G401.6 (cell line): ENCODE measurements around the gene S1PR5.

Experiments used
- FAIRE-seq: peaks from 2 replicates; lab custom pipeline; 2012; peaks lifted over from hg19 to GRCh38; lab: Jason Lieb, UNC

S1PR5 gene

DNA sequence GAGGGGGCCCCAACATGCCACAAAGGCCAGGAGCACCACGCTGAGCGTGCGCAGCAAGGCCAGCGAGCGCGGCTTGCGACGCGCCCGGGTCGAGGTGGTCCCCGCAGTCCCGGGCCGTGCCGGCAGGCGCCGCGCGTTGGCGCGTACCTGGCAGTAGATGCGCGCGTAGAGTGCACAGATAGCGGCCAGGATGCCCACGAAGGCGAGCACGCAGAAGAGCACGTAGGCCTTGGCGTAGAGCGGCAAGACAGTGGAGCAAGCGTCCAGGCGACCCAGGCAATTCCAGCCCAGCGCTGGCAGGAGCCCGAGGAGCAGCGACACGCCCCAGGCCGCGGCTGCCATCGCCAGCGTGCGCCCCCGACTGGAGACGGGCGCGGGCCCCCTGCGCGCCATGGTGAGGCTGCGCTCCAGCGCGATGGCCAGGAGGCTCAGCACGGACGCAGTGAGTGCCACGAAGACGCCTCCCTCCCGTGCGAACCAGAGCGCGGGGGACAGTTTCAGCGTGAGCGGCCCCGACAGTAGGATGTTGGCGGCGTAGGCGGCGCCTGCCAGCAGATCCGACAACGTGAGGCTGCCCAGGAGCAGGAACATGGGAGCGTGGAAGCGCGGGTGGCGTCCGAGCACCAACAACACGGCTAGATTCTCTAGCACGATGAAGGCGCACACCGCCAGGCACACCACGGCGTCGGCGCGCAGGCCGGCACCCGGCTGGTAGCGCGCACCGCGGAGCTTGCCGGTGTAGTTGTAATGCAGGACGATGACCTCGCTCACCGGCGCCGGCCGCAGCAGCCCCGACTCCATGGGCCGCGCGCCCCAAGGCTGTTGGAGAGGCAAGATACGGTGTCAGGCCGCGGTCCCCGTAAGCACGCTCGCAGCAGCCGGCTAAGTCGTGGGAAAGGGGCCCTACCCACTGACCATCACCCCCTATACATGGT, 2.8 kb downstream of the S1PR5 start:
- FAIRE-seq, result no peak

DNA sequence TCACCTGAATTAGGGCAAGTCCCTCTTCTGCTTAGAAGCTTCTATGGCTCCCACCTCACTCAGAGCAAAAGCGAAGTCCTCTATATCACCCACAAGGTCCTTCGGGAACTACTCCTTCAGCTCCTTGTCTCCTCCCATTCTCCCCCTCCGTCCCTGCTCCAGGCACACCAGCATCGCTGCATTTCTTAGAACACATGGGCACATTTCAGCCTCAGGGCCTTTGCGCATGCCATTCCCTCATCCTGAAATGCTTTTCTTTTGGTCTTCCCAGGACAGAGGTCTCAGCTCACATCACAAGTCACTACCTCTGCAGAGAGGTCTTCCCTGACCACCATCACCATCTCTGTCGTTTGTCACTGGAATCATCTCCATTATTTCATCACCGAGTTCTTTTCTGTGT, 4.0 kb downstream of the S1PR5 start:
- no peak for FAIRE-seq

DNA sequence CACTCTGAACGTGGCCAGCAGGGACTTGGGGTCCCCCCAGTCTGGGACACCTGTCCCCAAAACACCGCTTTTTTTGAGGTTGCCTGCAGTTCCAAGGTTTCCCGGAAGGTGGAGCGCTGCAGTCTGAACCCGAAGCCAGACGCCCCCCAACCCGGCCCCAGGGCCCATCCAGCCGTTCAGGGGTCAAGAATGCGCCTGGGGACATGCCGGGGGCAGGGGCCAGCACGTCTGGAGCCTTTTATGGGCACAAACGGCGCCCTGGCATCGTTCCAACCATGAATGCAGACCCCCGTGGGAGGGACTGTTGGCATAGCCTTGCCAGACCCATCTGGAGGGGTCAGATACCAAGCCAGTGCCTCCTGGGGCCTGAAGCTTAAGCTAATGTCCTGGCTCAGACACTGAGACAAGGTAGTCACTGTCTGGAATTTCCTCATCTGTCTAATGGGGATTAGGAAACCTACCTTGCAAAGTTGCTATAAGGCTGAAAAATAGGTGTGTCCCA, 6.9 kb downstream of the S1PR5 start:
- no peak for FAIRE-seq

DNA sequence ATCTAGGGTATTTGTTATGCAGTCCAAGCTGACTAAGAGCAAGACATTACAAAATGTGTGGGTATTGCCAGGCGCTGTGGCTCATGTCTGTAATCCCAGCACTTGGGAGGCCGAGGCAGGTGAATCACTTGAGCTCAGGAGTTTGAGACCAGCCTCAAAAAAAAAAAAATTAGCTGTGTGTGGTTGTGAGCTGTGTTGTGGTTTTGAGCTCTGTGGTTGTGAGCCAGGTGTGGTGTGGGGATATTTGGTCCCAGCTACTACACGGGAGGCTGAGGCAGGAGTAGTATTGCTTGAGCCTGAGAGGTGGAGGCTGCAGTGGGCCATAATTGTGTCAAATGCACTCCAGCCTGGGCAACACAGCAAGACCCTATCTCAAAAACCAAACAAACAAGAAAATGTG, 8.5 kb downstream of the S1PR5 start:
- no peak for FAIRE-seq

DNA sequence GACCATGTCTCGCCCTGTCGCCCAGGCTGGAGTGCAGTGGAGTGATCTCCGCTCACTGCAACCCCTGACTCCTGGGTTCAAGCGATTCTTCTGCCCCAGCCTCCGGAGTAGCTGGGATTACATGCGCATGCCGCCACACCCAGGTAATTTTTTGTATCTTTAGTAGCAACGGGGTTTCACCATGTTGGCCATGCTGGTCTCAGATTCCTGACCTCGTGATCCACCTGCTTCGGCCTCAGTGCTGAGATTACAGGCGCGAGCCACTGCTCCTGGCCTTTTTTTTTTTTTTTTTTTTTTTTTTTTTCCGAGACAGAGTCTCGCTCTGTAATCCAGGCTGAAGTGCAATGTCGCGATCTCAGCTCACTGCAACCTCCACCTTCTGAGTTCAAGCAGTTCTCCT, 9.2 kb downstream of the S1PR5 start:
- no peak for FAIRE-seq

DNA sequence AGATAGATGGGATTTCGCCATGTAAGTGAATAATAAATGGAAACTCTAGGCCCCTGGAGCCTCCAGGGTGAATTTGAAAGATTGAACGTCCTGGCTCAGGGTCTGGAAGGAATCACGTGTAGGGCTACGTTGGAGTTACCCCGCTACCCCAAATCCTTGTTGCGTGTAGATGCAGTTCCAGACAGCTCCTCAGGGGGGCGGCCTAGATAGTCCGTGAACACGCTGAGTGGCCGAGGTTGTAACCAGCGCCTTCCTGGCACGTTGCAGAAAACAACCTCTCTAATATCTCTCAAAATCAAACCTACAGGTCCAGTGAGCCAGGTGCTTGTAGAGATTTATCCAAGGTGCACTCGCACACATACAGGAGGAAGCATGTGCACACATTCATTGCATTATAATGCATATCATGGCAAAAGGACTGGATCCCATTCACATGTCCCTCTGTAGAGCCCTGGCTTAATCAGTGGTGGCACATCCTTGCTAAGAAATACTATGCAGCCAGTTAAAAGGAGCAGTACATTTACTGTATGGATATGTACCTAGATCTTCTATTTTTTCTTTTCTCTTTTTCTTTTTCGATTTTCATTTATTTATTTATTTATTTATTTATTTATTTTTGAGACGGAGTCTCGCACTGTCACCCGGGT, 11.5 kb downstream of the S1PR5 start:
- peak; percentile 73 for FAIRE-seq

DNA sequence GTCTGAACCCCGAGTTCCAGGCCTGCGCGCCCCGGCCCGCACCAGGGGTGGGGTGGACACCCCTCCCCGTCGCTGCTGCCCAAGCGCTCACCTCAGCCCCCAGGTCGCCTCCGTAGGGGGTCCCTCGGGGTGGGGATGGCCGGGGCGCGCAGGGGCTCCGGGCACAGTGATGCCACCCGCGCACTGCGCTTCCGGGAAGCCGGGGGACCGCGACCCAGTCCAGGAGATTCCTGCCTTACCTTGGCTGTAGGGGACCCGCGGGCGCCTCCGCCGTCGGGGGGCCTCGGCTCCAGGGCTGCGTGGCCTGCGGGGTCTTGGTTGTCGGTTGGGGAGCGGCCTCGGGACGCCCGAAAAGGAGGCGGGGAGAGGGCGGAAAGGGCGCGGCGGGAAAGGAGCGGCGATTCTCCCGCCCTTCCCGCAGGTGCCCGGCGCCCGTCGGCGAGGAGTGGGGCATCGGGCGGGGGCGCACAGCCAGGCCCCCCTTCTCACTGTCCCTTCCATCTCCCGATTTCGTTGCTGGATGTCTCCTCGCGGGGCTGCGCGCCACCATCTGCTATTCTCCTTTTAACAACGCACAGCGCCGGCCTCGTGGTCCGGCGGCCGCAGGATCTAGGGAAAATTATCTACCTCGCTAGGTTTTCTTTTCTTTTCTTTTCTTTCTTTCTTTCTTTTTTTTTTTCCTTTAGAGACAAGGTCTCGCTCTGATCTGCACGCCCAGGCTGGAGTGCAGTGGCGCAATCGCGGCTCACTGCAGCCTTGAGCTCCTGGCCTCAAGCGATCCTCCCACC, 14.1 kb downstream of the S1PR5 start, which contains the start of gene KEAP1:
KEAP1 (minus strand) TSS at position 355 of the 788 bp plus-strand sequence. CDS start 3,323 bp downstream, outside the sequence.
- no peak for FAIRE-seq

DNA sequence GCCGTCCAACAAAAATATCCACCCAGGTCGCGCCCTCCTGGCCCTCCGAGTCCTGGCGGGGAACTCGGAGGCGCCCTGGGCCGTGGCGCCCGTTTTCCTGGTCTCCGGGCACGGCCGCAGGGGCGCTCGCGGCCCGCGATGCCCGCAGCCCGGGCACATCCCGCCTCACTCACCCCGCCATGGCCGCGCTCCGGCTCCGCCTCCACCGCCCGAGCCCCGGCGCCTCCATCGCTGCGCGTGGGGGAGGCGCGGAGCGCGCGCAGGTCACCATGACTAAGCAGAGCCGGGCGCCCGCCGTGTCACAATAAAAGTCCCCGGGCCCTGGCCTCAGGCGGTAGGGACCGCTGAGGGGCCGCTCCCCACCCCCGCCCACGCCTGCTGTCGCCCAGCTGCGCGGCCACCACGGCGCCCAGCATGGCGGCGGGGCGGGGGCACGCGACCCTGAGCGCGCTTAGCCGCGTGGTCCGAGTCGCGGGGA, 14.7 kb downstream of the S1PR5 start:
- FAIRE-seq, result no peak

DNA sequence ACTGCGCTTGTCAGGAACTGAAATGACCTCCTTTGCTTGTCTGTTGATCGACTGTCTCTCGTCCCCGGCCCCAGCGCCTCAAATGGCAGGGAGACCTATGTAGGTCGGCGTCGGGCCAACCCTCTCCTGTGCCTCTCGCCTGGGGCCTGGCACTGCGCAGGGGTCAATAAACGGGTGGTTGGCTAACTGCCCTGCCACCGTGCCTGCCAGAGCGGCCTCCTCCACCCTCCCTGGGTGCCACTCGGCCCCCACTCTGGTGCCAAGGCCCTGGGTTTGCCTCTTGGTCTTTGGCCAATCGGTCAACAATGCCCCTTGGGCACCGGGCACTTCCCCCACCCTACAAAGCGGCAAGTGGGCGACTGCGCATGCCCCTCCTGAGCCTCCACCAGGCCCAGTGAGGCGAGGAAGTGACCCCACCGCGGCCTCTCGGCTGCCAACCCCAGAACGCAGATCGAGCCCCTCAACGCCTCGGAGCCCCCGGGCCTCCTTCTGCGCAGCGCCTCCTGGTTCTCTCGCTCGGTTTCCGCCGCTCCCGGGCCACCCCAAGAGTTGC, 15.2 kb downstream of the S1PR5 start:
- FAIRE-seq, result no peak

DNA sequence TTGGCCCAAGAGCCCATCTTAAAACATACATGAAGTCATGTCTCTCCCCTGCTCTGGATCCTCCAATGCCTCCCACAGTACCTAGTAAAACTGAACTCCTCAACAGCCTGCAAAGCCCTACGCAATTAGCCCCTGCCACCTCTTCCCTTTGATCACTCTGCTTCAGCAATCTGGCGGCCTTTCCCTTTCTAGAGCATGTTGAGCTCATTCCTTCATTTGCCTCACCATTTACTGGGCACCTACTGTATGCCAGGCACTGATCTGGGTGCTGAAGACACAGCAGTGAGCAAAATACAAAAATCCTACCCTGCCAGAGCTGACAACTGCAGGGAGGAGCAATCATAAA, 17.0 kb downstream of the S1PR5 start:
- FAIRE-seq, result no peak

DNA sequence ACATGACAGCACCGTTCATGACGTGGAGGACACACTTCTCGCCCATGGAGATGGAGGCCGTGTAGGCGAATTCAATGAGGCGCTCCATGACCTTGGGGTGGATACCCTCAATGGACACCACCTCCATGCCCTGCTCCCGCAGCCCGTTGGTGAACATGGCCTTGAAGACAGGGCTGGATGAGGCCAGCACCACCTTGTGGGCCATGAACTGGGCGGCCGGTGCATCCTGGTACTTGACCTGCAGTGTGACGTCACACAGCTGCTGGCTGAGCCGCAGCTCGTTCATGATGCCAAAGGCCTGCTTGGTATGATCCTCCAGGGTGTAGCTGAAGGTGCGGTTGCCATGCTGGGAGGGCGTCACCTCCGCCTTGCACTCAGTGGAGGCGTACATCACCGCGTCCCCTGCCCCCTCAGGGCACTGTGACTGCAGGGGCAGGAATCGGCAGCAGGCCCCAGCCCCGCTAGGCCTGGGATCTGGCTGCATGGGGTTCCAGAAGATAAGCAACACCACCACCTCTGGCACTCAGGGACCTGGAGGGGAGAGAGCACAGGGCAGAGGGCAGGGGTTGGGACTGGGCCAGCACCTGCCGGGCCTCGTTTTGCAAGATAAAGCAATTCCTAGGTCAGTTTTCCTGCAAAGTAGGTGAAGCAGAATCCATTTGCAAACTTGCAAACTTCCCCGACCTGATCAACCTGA, 17.5 kb downstream of the S1PR5 start:
- no peak for FAIRE-seq

DNA sequence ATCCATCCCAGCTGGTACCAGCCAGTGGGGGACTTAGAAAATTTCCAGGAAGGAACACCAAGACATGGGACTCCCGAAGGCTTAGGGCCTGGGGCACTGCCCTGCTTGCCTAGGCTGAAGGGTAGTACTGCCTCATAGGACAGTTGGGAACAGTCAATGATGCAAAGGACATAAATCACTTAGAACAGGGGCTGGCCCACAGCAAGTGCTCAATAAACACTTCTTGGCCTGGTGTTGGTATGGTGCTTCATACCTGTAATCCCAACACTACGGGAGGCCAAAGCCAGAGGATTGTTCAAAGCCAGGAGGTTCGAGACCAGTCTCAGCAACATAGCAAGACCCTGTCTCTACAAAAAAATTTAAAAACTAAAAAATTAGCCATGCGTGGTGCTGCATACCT, 19.9 kb downstream of the S1PR5 start:
- no peak for FAIRE-seq

DNA sequence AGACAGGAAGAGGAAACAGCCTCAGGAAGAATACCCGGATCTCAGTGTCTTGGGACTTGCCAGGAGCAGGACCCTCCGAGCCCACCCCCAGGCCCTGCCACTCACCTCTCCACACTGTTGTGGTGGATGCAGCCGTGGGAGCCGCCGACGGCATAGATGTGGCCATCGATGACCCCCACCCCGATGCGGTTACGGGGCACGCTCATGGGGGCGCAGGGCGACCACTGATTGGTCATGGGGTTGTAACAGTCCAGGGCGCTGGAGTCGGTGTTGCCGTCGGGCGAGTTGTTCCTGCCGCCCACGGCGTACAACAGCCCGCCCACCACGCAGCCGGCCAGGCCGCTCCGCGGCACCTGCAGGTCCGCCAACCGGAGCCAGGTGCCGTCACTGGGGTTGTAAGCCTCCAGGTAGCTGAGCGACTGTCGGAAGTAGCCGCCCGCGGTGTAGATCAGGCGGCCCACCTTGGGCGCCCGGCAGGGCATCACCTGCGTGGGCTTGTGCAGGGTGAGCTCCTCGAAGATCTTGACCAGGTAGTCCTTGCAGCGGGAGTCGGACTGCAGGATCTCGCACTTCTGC, 25.7 kb downstream of the S1PR5 start:
- no peak for FAIRE-seq

DNA sequence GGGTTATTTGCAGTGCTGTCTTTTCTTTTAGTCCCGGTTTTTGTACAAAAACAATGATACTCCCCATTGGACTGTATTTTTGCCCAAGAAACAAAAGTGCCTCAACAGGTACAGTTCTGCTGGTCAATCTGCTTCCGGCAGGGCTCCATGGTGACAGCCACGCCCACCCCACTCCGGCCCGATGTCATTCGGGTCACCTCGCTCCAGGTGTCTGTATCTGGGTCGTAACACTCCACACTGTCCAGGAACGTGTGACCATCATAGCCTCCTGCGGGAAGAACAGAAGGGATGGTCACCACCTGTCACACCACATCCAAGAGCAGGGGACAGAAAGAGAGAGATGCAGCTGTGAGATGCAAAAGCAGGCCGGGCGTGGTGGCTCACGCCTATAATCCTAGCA, 30.7 kb downstream of the S1PR5 start:
- FAIRE-seq, result no peak

DNA sequence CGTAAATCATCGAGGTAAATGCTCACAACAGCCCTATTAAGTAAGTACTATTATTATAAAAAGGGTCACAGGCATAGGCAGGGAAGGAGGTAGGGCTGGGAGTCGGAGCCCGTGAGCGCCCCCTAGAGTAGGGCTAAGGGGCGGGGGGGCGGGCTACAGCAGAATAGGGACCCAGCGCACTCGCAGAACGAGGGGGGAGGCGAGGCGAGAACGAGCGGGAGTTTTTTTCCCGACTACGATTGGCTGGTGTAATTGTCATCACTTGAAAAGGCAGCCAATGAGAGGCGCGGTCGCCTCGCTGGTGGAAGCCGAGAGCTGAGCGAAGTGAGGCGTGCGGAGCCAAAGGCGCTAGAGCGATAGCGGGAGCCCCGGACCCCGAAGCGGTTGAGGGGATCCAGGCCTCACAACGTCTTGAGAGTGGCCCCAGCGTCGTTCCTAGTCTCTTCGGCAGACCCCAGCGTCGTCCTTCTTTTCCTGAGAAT, 38.3 kb downstream of the S1PR5 start:
- no peak for FAIRE-seq

DNA sequence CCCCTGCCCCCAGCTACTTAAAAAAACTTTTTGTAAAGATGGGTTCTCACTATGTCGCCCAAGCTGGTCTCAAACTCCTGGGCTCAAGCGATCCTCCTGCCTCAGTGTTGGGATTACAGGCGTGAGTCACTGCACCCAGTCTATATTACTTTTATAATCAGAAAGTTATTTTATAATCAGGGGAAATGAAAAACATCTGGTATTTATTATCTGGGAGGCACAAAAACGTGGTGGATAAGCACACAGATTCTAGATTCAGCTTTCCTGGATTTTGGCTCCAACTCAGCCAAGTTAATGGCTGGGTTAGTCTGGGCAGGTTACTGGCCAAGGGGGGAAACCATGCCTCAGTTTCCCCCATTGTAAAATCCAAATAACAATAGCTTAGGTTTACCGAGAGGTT, 38.8 kb downstream of the S1PR5 start:
- no peak for FAIRE-seq

DNA sequence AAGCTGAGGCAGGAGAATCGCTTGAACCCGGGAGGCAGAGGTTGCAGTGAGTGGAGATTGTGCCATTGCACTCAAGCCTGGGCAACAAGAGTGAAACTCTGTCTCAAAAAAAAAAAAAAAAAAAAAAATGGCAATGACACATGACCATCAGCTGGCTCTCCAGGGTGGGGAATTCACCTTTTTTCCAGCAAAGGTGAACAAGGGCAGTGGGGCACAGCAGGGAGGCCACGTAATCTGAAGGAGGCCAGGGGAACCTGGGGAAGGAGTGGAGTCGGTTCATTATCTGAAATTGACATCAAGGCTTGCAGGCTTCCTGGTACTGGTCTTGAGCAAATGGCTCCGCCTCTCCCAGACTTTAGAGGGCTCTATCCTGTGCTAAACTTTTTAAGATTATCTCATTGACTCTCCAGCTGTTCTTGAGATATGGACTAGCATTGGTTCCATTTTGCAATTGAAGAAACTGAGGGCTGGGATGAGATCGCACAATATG, 42.2 kb downstream of the S1PR5 start:
- no peak for FAIRE-seq

DNA sequence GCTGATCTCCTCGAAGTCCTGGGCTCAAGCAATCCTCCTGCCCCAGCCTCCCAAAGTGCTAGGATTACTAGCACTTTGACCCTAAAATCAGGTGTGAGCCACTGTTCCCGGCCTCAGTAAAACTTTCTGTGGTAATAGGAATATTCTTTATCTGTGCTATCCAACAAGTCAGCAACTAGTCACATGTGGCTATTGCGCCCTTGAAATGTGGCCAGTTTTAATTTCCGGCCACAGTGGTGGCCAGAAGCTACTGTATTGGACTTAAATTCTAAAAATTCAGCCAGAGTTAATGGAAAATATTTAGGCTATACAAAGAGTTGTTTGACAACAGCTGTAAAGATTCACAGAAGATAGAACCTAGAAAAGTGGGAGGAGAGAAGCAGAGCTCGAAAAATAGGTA, 44.1 kb downstream of the S1PR5 start:
- FAIRE-seq, result no peak

DNA sequence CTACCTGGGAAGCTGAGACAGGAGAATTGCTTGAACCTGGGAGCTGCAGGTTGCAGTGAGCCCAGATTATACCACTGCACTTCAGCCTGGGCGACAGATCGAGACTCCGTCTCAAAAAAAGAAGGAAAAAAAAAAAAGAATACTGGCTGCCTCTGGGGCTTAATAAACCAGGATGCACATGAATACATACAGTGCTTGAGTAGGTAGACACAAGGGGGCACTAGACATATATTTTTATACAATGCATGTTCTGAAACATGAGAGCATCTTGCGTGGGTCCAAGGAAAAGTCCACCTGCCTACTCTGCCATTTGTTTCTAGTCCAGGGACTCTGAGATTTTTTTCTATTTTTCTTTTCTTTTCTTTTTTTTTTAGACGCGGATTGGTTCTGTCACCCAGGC, 45.3 kb downstream of the S1PR5 start:
- FAIRE-seq, result peak; percentile 44

DNA sequence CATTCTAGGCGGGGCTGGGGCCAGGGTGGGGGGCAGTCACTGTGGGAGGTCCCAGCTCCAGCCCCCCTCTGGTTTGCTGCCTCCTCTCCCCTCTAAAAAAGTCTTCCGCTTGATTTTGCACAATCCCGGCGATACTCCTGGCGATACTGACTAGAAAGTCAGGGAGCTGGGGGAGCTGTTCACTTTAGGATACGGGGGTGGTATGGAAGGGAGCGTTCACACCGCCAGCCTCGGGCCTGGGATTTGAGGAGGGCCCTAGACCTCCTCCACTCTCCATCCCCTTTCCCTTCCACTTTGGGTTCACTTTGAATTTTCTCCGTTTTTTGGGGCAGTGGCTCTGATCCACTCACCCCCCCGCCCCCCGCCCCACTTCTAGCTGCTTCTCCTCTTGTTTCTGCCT, 49.1 kb downstream of the S1PR5 start:
- FAIRE-seq, result no peak

DNA sequence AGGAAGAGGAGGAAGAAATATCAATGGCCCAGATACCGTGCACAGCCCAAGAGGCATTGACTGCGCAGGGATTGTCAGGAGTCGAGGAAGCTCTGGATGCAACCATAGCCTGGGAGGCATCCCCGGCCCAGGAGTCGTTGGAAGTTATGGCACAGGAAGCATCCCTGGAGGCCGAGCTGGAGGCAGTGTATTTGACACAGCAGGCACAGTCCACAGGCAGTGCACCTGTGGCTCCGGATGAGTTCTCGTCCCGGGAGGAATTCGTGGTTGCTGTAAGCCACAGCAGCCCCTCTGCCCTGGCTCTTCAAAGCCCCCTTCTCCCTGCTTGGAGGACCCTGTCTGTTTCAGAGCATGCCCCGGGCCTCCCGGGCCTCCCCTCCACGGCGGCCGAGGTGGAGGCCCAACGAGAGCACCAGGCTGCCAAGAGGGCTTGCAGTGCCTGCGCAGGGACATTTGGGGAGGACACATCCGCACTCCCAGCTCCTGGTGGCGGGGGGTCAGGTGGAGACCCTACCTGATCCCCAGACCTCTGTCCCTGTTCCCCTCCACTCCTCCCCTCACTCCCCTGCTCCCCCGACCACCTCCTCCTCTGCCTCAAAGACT, 50.0 kb downstream of the S1PR5 start:
- FAIRE-seq, result no peak
